IMR-90 (cell line): Measurements from ENCODE around the gene OR56B4. TPM values are rescaled to one million over a fixed set of nuclear protein-coding genes. Genes with fewer than 3 reads are reported as not detected.

Experiments
- ATAC-seq: fragments of 200-7000 bp; cut with Tn5 transposase; 2 replicates; pipeline ENCODE4 v1.9.1; 2020; ENCODE audit warnings: low read depth, mild to moderate bottlenecking, moderate library complexity
- BruUV-seq: library from RNA; stranded (reverse); fragments of 400-500 nt; replicated peaks from 2 replicates; lab custom pipeline; 2021; lab: Mats Ljungman, UMichigan
- CTCF ChIA-PET: fragments of 300-600 bp; formaldehyde crosslinking; extraction: SDS; loops from one replicate; lab custom pipeline; 2021; ENCODE audit warnings: antibody characterized with exemption; lab: Yijun Ruan, JAX
- POLR2A ChIA-PET: fragments of 300-600 bp; sonication (Branson Sonifier 250); formaldehyde crosslinking; loops from one replicate; lab custom pipeline; 2022; ENCODE audit warnings: antibody characterized with exemption; ENCODE audit not compliant: unreplicated experiment; lab: Charles Lee
- DNase-seq: peaks from one replicate; pipeline ENCODE4 v3.0.0; 2013
- H2AFZ ChIP-seq: replicated peaks from 2 replicates; pipeline ENCODE3; 2013; ENCODE audit warnings: low read length, mild to moderate bottlenecking; ENCODE audit not compliant: poor library complexity
- H2AK5ac ChIP-seq: 2 replicates; pipeline ENCODE4 v1.6.1; 2013; ENCODE audit warnings: low read depth, low read length, inconsistent platforms
- H2AK9ac ChIP-seq: replicated peaks from 2 replicates; pipeline ENCODE3; 2013; ENCODE audit warnings: mild to moderate bottlenecking, low read depth, low read length, moderate library complexity; ENCODE audit not compliant: poor library complexity
- H2BK120ac ChIP-seq: 2 replicates; pipeline ENCODE4 v1.6.1; 2013; ENCODE audit warnings: low read depth, low read length, inconsistent platforms
- H2BK15ac ChIP-seq: 3 replicates; pipeline ENCODE4 v1.6.1; 2013; ENCODE audit warnings: low read depth, low read length, inconsistent platforms
- H2BK20ac ChIP-seq: 2 replicates; pipeline ENCODE4 v1.6.1; 2013; ENCODE audit warnings: low read depth, mild to moderate bottlenecking, inconsistent platforms, low read length, moderate library complexity
- H2BK5ac ChIP-seq: 2 replicates; pipeline ENCODE4 v1.6.1; 2013; ENCODE audit warnings: mild to moderate bottlenecking, low read depth, low read length, inconsistent platforms; ENCODE audit not compliant: poor library complexity, severe bottlenecking
- H3K14ac ChIP-seq: replicated peaks from 2 replicates; pipeline ENCODE4 v1.6.1; 2013; ENCODE audit warnings: low read depth, low read length, inconsistent platforms
- H3K18ac ChIP-seq: 2 replicates; pipeline ENCODE4 v1.6.1; 2013; ENCODE audit warnings: low read depth, low read length, control low read depth
- H3K23ac ChIP-seq: 2 replicates; pipeline ENCODE4 v1.6.1; 2013; ENCODE audit warnings: low read depth, low read length, inconsistent platforms
- H3K27ac ChIP-seq: 2 replicates; pipeline ENCODE4 v1.5.1; 2013; ENCODE audit warnings: mild to moderate bottlenecking, control low read depth, low read length; ENCODE audit not compliant: insufficient read depth
- H3K27me3 ChIP-seq: 2 replicates; pipeline ENCODE4 v1.6.1; 2013; ENCODE audit warnings: low read length; ENCODE audit not compliant: control insufficient read depth, insufficient read depth
- H3K36me3 ChIP-seq: 2 replicates; pipeline ENCODE4 v1.6.1; 2013; ENCODE audit warnings: low read length, mixed read lengths; ENCODE audit not compliant: control insufficient read depth, insufficient read depth
- H3K4ac ChIP-seq: 2 replicates; pipeline ENCODE4 v1.6.1; 2013; ENCODE audit warnings: low read depth, low read length, inconsistent platforms
- H3K4me1 ChIP-seq: 2 replicates; pipeline ENCODE4 v1.6.1; 2013; ENCODE audit warnings: low read length, mixed read lengths; ENCODE audit not compliant: control insufficient read depth, insufficient read depth
- H3K4me2 ChIP-seq: 2 replicates; pipeline ENCODE4 v1.6.1; 2013; ENCODE audit warnings: low read depth, mild to moderate bottlenecking, control low read depth, low read length, moderate library complexity
- H3K4me3 ChIP-seq: 2 replicates; pipeline ENCODE4 v1.5.1; 2013; ENCODE audit warnings: low read depth, mild to moderate bottlenecking, control low read depth, low read length, moderate library complexity; ENCODE audit not compliant: insufficient read depth
- H3K56ac ChIP-seq: 2 replicates; pipeline ENCODE4 v1.6.1; 2013; ENCODE audit warnings: low read length, inconsistent platforms; ENCODE audit not compliant: insufficient read depth; ENCODE audit errors: extremely low read depth
- H3K79me1 ChIP-seq, 2 experiments: 2 replicates each; pipeline ENCODE4 v1.6.1; 2013; ENCODE audit warnings: low read length in 2 of 2, inconsistent platforms in 1 of 2, low read depth in 1 of 2
- H3K9ac ChIP-seq: 2 replicates; pipeline ENCODE4 v1.6.1; 2013; ENCODE audit warnings: low read depth, low read length, control low read depth
- H3K9me1 ChIP-seq: 2 replicates; pipeline ENCODE4 v1.6.1; 2013; ENCODE audit warnings: low read length, inconsistent platforms; ENCODE audit not compliant: insufficient read depth
- H3K9me3 ChIP-seq: 2 replicates; pipeline ENCODE4 v1.6.1; 2013; ENCODE audit warnings: low read length; ENCODE audit not compliant: control insufficient read depth, insufficient read depth
- H4K20me1 ChIP-seq: 2 replicates; pipeline ENCODE4 v1.6.1; 2013; ENCODE audit warnings: low read length, inconsistent platforms; ENCODE audit not compliant: insufficient read depth
- H4K5ac ChIP-seq: 2 replicates; pipeline ENCODE4 v1.6.1; 2013; ENCODE audit warnings: mild to moderate bottlenecking, low read depth, low read length, control low read depth
- H4K8ac ChIP-seq, 2 experiments: 2 replicates each; pipeline ENCODE4 v1.6.1; 2013; ENCODE audit warnings: low read depth in 2 of 2, low read length in 2 of 2, control low read depth in 1 of 2, inconsistent platforms in 1 of 2
- H4K91ac ChIP-seq: 2 replicates; pipeline ENCODE4 v1.6.1; 2013; ENCODE audit warnings: low read depth, low read length, inconsistent platforms; ENCODE audit not compliant: insufficient read depth
- CEBPB ChIP-seq: IDR thresholded peaks from 2 replicates; pipeline ENCODE4 v1.6.1; 2012; ENCODE audit warnings: low read depth, low read length, improper control_type of control experiment
- CTCF ChIP-seq: conservative IDR thresholded peaks from 2 replicates; pipeline ENCODE4 v1.5.1; 2012; ENCODE audit warnings: mild to moderate bottlenecking, low read depth, low read length, improper control_type of control experiment
- FOS ChIP-seq: fragments of 150-350 bp; IDR thresholded peaks from 2 replicates; pipeline ENCODE4 v1.6.1; 2016; ENCODE audit warnings: low read depth, low read length
- MAZ ChIP-seq: IDR thresholded peaks from 2 replicates; pipeline ENCODE4 v1.6.1; 2012; ENCODE audit warnings: low read depth, mild to moderate bottlenecking, low read length, improper control_type of control experiment, moderate library complexity, borderline replicate concordance
- MXI1 ChIP-seq: IDR thresholded peaks from 2 replicates; pipeline ENCODE4 v1.6.1; 2012; ENCODE audit warnings: low read depth, mild to moderate bottlenecking, low read length, moderate library complexity, borderline replicate concordance
- POLR2A ChIP-seq: IDR thresholded peaks from 2 replicates; pipeline ENCODE4 v1.6.1; 2012; ENCODE audit warnings: mild to moderate bottlenecking, low read depth, low read length
- RCOR1 ChIP-seq: IDR thresholded peaks from 2 replicates; pipeline ENCODE4 v1.6.1; 2012; ENCODE audit warnings: mild to moderate bottlenecking, low read length, improper control_type of control experiment; ENCODE audit not compliant: insufficient replicate concordance
- RFX5 ChIP-seq: IDR thresholded peaks from 2 replicates; pipeline ENCODE4 v1.8.0; 2012; ENCODE audit warnings: low read depth, mild to moderate bottlenecking, low read length, moderate library complexity
- WGBS, 2 experiments: methylation state at CpG; one replicate each; pipeline versions ENCODE4 v1.1.5 to v1.1.7; 2013; ENCODE audit warnings: missing lambda C conversion rate in 2 of 2; ENCODE audit not compliant: insufficient read length in 1 of 2; ENCODE audit errors: extremely low coverage in 2 of 2; 5-methylcytosine and 5-hydroxymethylcytosine counted together
- dilution Hi-C: fragments of 300-500 bp; cut with HindIII; formaldehyde crosslinking; loops from one replicate; pipeline ENCODE4 v1.14.3; 2018; ENCODE audit warnings: low sequenced_read_pairs; ENCODE audit not compliant: unreplicated experiment
- in situ Hi-C: fragments of 300-500 bp; cut with MboI; formaldehyde crosslinking; loops from 3 replicates; pipeline ENCODE4 v1.14.3; 2019; ENCODE audit warnings: low sequenced_read_pairs, inconsistent platforms, mixed read lengths
- intact Hi-C: fragments of 100-400 bp; cut with micrococcal nuclease; formaldehyde crosslinking; loops from 2 replicates; pipeline ENCODE4 v1.10.0; 2022
- polyA plus RNA-seq, 3 experiments: library from polyadenylated mRNA; depleted of rRNA; stranded (reverse); fragments of >200 nt; gene quantifications; 2 replicates each; pipeline ENCODE4 v1.2.3, GENCODE V29; 2012; ENCODE audit warnings: low replicate concordance in 1 of 3
- total RNA-seq: library from RNA; depleted of rRNA; stranded (reverse); fragments of >200 nt; gene quantifications from 2 replicates; pipeline ENCODE4 v1.2.3, GENCODE V29; 2012
- TF ChIP-seq, protein P1 (sequence below): fragments of 150-350 bp; IDR thresholded peaks from 2 replicates; pipeline ENCODE4 v1.6.1; 2017; ENCODE audit warnings: mild to moderate bottlenecking, antibody characterized with exemption, low read length, low read depth

The OR56B4 gene
- total and polyA plus RNA-seq, 2 of the 4 experiments (the other 2 are of a cell fraction) = not detected

- 78% methylated on average over 6 of the region's 6 CpGs; no CpG with 5 or more reads in 1 of the 2 experiments for WGBS, 2 experiments
- intact Hi-C loops = no loop called here
- H3K27me3 ChIP-seq = no peaks in the 10 kb centered on the region
Observed at GRCh38 chr11:6077723-6078122, 29.8 kb upstream of the OR56B4 start.

More at GRCh38 chr11:6077723-6078122, 29.8 kb upstream of the OR56B4 start:
- ATAC-seq (no peak), DNase-seq (no peak)
- Histone ChIP-seq H3K18ac (no peak overlapping the region), H3K79me1 (no peaks in the 10 kb centered on the region), H3K9me1 (no peaks in the 10 kb centered on the region), H4K5ac (no peak overlapping the region), H2BK120ac (no peak overlapping the region), H3K9me3 (0 out of 2 replicates have a peak, but pooled peaks cover 2% of the 10 kb centered on the region), H2AK5ac (no peak overlapping the region), H2AFZ (no peak overlapping the region), H3K56ac (no peak overlapping the region), H3K27ac (no peak overlapping the region), H4K20me1 (no peaks in the 10 kb centered on the region), H3K36me3 (no peaks in the 10 kb centered on the region), H3K23ac (no peak overlapping the region), H4K91ac (no peak overlapping the region), H3K14ac (no peak overlapping the region), H3K4me2 (no peak overlapping the region), H3K4ac (no peak overlapping the region), H3K4me1 (no peaks in the 10 kb centered on the region), H3K4me3 (no peak overlapping the region), H2AK9ac (no peak overlapping the region), H2BK5ac (no peak overlapping the region), H2BK20ac (no peak overlapping the region), H3K9ac (no peak overlapping the region), H4K8ac (no peak overlapping the region), H2BK15ac (no peak overlapping the region)
- dilution Hi-C loops (no loop called here), in situ Hi-C loops (no loop called here)
- POLR2A ChIA-PET = no interaction called here
- no TSS peak for BruUV-seq
- CTCF ChIA-PET = no interaction called here
- TF ChIP-seq CEBPB (no peak), MAZ (no peak), RFX5 (no peak), MXI1 (no peak), CTCF (no peak), POLR2A (no peak), RCOR1 (no peak), FOS (no peak)
- TF ChIP-seq, protein P1, sequence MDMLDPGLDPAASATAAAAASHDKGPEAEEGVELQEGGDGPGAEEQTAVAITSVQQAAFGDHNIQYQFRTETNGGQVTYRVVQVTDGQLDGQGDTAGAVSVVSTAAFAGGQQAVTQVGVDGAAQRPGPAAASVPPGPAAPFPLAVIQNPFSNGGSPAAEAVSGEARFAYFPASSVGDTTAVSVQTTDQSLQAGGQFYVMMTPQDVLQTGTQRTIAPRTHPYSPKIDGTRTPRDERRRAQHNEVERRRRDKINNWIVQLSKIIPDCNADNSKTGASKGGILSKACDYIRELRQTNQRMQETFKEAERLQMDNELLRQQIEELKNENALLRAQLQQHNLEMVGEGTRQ = no peak
